GM18498 (cell line): ENCODE results near the gene CERCAM.

Experiments used
- ATAC-seq: cut with Tn5 transposase; IDR thresholded peaks from one replicate; pipeline ENCODE4 v1.9.1; 2021; ENCODE audit warnings: mild to moderate bottlenecking, moderate library complexity; ENCODE audit not compliant: unreplicated experiment

The CERCAM gene

DNA sequence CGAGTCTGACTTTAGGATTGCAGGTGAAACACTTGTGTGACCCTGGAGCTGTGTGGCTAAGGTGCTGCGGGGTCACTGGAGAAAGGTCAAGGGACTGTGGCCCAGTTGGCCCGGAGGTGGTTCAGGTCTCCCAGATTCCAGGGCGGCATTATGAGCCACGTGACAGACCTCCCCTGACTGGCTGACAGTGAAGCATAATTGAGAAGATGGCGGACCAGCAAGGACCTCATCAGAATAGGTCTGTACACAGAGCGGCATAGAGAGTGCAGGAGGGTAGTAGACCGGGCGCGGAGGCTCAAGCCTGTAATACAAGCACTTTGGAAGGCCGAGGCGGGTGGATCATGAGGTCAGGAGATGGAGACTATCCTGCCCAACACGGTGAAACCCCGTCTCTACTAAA lies 34.3 kb downstream of the CERCAM start:
- no peak for ATAC-seq

GRCh38 chr9:128455849-128456612 lies 35.4 kb downstream of the CERCAM start, which contains the start of gene ODF2:
Gene ODF2, plus strand, starts transcription at chr9:128456006. Its CDS starts 86 bp downstream, at chr9:128456092.
- peak; percentile 90 for ATAC-seq

DNA sequence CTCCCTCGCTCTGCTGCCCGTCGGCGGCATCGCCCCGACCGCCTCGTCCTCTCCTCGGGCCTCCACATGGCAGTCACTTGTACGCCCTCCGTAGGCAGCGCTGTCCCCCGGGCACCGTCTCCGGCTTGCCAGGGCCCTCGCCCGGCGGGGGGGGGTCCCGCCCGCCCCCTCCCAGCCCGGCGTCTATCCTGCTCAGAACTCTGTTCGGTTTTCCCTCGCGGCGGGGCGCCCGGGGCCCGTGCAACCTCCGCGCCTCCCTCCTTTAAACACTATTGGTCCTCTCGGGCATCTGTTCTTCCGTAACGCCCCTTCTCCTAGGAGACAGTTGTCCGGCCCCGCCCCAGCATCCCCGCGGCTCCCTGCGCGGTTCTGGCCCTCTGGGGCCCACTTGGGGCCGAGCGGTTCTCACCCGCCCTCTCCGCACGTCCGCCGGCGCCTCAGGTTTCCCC lies 36.0 kb downstream of the CERCAM start:
- ATAC-seq, result peak; percentile 51

DNA sequence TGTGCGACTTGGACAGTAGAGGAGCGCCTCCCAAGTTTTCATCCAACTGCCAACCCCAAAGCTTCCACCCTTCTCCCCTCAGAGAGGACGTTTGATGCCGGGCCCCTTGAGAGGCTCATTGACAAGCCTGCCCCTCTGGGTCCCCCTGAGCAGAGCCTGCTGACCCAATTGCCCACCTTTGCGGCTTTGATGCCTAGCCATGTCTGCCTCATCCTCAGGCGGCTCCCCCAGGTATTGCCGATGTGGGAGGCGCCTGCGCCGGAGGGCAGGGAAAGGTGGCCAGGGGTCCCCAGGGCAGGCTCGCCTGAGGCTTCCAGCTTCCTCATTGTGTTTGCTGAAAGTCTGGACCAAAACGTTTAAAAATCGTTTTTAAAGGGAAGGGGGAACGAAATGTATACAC lies 36.5 kb downstream of the CERCAM start:
- no peak for ATAC-seq

DNA sequence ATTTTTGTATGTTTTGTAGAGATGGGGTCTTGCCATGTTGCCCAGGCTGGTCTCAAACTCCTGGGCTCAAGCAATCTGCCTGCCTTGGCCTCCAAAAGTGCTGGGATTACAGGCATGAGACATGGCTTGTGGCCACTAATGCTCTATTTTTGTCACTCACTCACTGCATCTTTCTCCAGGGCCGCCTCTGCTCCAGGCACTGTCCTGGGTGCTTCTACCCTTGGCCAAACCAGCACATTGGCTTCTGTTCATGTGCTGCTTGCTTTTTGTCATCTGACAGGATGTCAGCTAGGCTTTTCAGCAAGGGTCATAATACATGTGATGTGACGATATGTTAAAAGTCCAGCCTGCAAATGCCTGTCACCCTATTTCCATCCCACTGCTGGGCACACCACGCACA lies 38.4 kb downstream of the CERCAM start:
- no peak for ATAC-seq

- ATAC-seq, result no peak
Observed at GRCh38 chr9:128469070-128469469, 48.4 kb downstream of the CERCAM start.

- no peak for ATAC-seq
Observed at GRCh38 chr9:128470560-128470959, 49.9 kb downstream of the CERCAM start.

DNA sequence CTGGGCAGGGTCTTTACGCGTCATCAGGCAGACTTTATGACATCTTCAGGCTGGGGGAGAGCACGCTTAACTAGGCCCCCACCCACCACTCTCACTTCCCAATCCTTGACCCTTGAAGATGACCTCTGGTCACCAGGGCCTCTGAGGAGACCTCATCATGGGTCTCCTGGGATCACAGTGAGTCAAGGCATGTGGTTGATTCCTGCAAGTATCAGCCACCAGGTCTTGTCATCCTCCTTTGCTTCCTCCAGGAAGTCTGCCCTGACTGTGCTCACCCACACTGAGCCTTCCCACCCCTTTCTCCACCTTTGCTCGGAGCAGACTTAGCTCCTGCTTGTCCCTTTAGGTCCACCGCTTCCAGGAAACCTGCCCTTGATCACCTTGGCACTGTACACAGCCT lies 52.4 kb downstream of the CERCAM start:
- ATAC-seq, result no peak

GRCh38 chr9:128475867-128476266 lies 55.2 kb downstream of the CERCAM start:
- ATAC-seq, result no peak

DNA sequence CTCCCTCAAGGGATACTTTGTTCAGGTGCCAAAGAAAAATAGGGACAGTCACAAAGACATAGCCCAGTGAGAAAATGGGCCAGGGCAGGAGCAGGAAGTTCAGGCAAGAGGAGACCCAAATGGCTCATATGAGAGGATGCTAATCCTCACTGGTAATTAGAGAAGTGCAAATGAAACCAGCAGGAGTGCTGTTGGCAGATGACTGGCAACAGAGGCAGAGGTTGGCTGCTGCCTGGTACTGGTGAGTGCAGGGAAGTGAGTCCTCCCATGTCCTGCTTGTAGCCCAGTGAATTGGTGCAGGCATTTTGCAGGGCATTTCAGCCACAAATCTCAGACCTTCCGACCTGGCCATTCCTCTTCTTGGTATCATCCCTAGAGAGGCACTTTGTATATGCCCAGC lies 58.6 kb downstream of the CERCAM start:
- ATAC-seq, result no peak

- ATAC-seq, result no peak
Observed at GRCh38 chr9:128481561-128481960, 60.9 kb downstream of the CERCAM start.

GRCh38 chr9:128482186-128482585 lies 61.5 kb downstream of the CERCAM start:
- ATAC-seq, result no peak

DNA sequence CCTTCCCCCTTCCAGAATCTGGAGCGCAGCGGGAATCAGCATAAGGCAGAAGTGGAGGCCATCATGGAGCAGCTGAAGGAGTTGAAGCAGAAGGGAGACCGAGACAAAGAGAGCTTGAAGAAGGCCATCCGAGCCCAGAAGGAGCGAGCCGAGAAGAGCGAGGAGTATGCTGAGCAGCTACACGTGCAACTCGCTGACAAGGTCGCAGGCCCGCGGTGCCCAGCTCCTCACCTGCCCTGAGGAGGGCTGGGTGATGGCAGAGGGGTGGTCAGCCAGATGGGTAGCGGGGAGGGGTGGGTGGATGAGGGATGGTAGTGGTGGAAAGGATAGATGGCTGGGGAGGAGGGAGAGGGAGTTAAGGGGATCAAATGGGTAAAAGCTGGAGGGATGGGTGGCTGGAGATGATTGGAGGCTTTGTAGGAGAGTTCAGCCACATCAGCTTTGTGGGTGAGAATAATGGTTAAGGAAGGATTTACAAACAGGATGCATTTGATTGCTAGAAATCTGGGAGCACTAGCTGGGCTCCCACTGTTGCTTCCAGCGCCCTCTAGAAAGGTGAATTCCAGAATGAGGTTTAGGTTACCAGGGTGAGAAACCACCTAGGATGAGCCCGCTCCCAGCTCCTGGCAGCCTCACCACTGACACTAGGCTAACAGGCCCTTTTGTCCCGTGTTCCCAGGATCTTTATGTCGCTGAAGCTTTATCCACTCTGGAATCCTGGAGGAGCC lies 64.2 kb downstream of the CERCAM start:
- no peak for ATAC-seq

DNA sequence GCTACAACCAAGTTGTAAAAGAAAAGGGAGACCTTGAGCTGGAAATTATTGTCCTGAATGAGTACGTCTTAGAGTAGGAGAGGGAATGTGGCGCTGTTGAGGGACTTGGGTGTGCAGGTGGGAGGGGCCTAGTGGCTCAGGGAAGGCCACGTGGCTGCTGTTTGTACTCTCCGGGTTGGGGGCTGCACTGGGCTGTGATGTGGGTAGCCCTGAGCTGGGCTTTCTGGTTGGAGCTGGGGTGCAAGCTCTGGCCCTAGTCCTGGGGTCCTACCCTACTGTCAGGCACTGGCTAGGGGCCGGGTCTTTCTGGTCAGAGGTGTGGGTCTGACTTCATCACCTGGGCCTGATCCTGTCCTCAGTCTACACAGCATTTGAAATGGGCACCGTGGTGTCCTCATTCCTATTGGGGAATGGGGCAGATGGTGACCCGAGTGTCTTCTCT lies 64.8 kb downstream of the CERCAM start:
- ATAC-seq, result no peak

- no peak for ATAC-seq
Observed at GRCh38 chr9:128486201-128486600, 65.5 kb downstream of the CERCAM start.
